Retinal pigment epithelial cell (primary cell): Measurements from ENCODE around the gene VAV2.

ENCODE experiments used
- DNase-seq: peaks from one replicate; pipeline ENCODE4 v3.0.0-alpha.2; 2010; ENCODE audit warnings: low read depth
- H3K4me3 ChIP-seq: 2 replicates; pipeline ENCODE4 v1.5.1; 2011; ENCODE audit warnings: mild to moderate bottlenecking, low read length, control low read depth, moderate library complexity
- TF ChIP-seq, protein P1 (sequence below): conservative IDR thresholded peaks from 2 replicates; pipeline ENCODE4 v1.5.1; 2011; ENCODE audit warnings: low read depth, low read length, control low read depth, inconsistent platforms

Gene VAV2

GRCh38 chr9:133835262-133835901, 156.7 kb downstream of the VAV2 start:
- no peak overlapping the region for H3K4me3 ChIP-seq
- no peak for DNase-seq
- TF ChIP-seq, protein P1, sequence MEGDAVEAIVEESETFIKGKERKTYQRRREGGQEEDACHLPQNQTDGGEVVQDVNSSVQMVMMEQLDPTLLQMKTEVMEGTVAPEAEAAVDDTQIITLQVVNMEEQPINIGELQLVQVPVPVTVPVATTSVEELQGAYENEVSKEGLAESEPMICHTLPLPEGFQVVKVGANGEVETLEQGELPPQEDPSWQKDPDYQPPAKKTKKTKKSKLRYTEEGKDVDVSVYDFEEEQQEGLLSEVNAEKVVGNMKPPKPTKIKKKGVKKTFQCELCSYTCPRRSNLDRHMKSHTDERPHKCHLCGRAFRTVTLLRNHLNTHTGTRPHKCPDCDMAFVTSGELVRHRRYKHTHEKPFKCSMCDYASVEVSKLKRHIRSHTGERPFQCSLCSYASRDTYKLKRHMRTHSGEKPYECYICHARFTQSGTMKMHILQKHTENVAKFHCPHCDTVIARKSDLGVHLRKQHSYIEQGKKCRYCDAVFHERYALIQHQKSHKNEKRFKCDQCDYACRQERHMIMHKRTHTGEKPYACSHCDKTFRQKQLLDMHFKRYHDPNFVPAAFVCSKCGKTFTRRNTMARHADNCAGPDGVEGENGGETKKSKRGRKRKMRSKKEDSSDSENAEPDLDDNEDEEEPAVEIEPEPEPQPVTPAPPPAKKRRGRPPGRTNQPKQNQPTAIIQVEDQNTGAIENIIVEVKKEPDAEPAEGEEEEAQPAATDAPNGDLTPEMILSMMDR = no peak

GRCh38 chr9:133834080-133834976, 157.8 kb downstream of the VAV2 start:
- TF ChIP-seq, protein P1 = no peak
- DNase-seq = no peak
- no peak overlapping the region for H3K4me3 ChIP-seq

DNA sequence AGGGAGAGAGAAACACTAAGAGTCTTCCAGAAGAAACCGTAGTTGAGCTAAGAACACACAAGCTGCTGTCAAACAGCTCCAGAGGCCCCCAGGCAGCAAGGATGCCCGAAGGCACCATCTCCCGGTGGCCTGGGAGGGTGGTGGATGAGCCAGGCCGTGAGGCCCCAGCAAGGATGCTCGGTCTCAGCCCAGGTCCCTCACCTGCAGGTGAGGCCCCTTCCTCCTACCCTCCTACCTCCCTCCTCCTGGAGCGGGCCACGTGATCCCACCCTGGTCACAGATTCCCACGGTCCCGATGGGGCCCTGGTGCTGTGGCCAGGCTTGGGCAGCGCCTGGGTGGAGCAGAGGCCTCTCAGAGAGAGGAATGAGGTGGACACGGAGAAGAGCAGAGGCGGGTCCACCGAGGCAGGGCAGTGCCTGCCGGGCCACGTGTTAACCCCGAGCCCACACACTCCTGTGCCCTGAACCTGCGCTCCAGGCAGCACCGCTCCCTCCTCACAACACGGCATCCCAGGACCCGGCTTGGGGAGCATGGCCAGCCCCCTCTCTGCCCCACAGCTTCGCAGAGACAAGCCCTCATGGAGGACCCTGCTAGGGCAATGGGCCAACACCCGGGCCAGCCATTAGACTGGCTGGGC, 158.6 kb downstream of the VAV2 start:
- no peak overlapping the region for H3K4me3 ChIP-seq
- TF ChIP-seq, protein P1 = no peak
- DNase-seq = no peak

- no peak for DNase-seq
- no peak overlapping the region for H3K4me3 ChIP-seq
- TF ChIP-seq, protein P1 = no peak
Observed at GRCh38 chr9:133832877-133833276, 159.2 kb downstream of the VAV2 start.

DNA sequence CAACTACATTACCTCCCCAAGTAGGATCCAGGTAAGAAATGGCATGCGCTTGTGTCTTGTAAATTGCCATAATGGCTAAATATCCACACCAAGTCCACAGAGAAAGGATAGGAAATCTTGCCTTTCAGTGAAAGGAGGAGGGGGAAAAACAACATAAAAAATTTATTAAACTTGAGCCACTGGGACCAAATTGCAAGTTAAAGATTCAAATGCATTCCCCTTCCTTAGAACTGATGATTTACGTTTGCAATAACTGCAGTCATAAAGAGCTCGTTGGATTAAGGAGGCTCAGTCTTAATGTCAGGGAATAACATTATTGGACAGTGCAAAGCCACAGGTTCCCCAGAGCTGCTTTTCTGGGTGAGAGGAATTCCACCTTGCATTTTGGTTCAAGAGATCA, 161.4 kb downstream of the VAV2 start:
- DNase-seq = no peak
- no peak overlapping the region for H3K4me3 ChIP-seq
- TF ChIP-seq, protein P1 = no peak

DNA sequence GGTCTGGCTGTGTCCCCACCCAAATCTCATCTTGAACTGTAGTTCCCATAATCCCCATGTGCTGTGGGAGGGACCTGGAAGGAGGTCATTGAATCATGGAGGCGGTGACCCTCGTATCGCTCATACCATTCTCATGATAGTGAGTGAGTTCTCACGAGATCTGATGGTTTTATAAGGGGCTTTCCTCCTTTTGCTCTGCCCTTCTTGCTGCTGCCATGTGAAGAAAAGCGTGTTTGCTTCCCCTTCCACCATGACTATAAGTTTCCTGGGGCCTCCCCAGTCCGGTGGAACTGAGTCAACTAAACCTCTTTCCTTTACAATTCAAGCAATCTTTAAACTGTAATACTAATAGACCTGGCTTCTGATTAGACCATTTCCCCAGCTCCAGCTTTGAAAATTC, 161.8 kb downstream of the VAV2 start:
- H3K4me3 ChIP-seq = no peak overlapping the region
- no peak for DNase-seq
- TF ChIP-seq, protein P1 = no peak
